H9 (cell line): ENCODE results near the gene TMEM140. TPM values are rescaled to one million over a fixed set of nuclear protein-coding genes. Genes with fewer than 3 reads are reported as not detected.

Source experiments
- DNase-seq: peaks from one replicate; pipeline ENCODE4 v3.0.0-alpha.2; 2017
- H2AFZ ChIP-seq: one replicate; pipeline ENCODE4 v1.6.1; 2013; ENCODE audit warnings: mild to moderate bottlenecking, low read length, control low read depth, moderate library complexity
- H2AK5ac ChIP-seq: 2 replicates; pipeline ENCODE4 v1.6.1; 2013; ENCODE audit warnings: low read length, control low read depth, mixed read lengths; ENCODE audit not compliant: insufficient read length
- H2BK120ac ChIP-seq: one replicate; pipeline ENCODE4 v1.6.1; 2013; ENCODE audit warnings: low read depth, mild to moderate bottlenecking, low read length, control low read depth, inconsistent platforms; ENCODE audit not compliant: poor library complexity, severe bottlenecking
- H2BK12ac ChIP-seq: 2 replicates; pipeline ENCODE4 v1.6.1; 2013; ENCODE audit warnings: low read length, control low read depth, mixed read lengths, low read depth; ENCODE audit not compliant: insufficient read length
- H2BK15ac ChIP-seq: 2 replicates; pipeline ENCODE4 v1.6.1; 2013; ENCODE audit warnings: low read depth, low read length, control low read depth
- H2BK20ac ChIP-seq: one replicate; pipeline ENCODE4 v1.6.1; 2013; ENCODE audit warnings: low read depth, mild to moderate bottlenecking, low read length, control low read depth, inconsistent platforms; ENCODE audit not compliant: poor library complexity, severe bottlenecking
- H2BK5ac ChIP-seq: 2 replicates; pipeline ENCODE4 v1.6.1; 2013; ENCODE audit warnings: low read length, control low read depth, mixed read lengths; ENCODE audit not compliant: insufficient read length
- H3K14ac ChIP-seq: 2 replicates; pipeline ENCODE4 v1.6.1; 2013; ENCODE audit warnings: low read length, control low read depth; ENCODE audit not compliant: insufficient read depth
- H3K18ac ChIP-seq: 2 replicates; pipeline ENCODE4 v1.6.1; 2013; ENCODE audit warnings: low read depth, mild to moderate bottlenecking, mixed read lengths, low read length, control low read depth; ENCODE audit not compliant: insufficient read length
- H3K23ac ChIP-seq: 2 replicates; pipeline ENCODE4 v1.6.1; 2013; ENCODE audit warnings: low read length, control low read depth, mixed read lengths, low read depth; ENCODE audit not compliant: insufficient read length
- H3K23me2 ChIP-seq: 2 replicates; pipeline ENCODE4 v1.6.1; 2013; ENCODE audit warnings: low read depth, mild to moderate bottlenecking, mixed read lengths, low read length, control low read depth; ENCODE audit not compliant: insufficient read length, poor library complexity, severe bottlenecking
- H3K27ac ChIP-seq: 2 replicates; pipeline ENCODE4 v1.5.1; 2013; ENCODE audit warnings: low read length, control low read depth, mixed read lengths, low read depth; ENCODE audit not compliant: insufficient read length
- H3K27me3 ChIP-seq: 2 replicates; pipeline ENCODE4 v1.6.1; 2013; ENCODE audit warnings: low read length, control low read depth, inconsistent platforms; ENCODE audit not compliant: insufficient read depth
- H3K4ac ChIP-seq: 2 replicates; pipeline ENCODE4 v1.6.1; 2013; ENCODE audit warnings: low read depth, mild to moderate bottlenecking, control low read depth, inconsistent platforms, low read length, moderate library complexity
- H3K4me1 ChIP-seq: 2 replicates; pipeline ENCODE4 v1.6.1; 2013; ENCODE audit warnings: low read length, control low read depth, inconsistent platforms; ENCODE audit not compliant: insufficient read depth
- H3K4me2 ChIP-seq: 2 replicates; pipeline ENCODE4 v1.6.1; 2013; ENCODE audit warnings: low read length, control low read depth, mixed read lengths; ENCODE audit not compliant: insufficient read length, insufficient read depth
- H3K56ac ChIP-seq: 2 replicates; pipeline ENCODE4 v1.6.1; 2013; ENCODE audit warnings: low read depth, mild to moderate bottlenecking, mixed read lengths, low read length, control low read depth; ENCODE audit not compliant: insufficient read length
- H3K79me1 ChIP-seq: 2 replicates; pipeline ENCODE4 v1.6.1; 2013; ENCODE audit warnings: low read depth, mild to moderate bottlenecking, moderate library complexity, low read length, control low read depth, inconsistent platforms; ENCODE audit not compliant: insufficient read depth, poor library complexity, severe bottlenecking
- H3K79me2 ChIP-seq: 2 replicates; pipeline ENCODE4 v1.6.1; 2013; ENCODE audit warnings: low read length, control low read depth, inconsistent platforms; ENCODE audit not compliant: insufficient read depth
- H3K9ac ChIP-seq: 2 replicates; pipeline ENCODE4 v1.6.1; 2013; ENCODE audit warnings: low read length, control low read depth, mixed read lengths; ENCODE audit not compliant: insufficient read length; ENCODE audit errors: extremely low read depth
- H3K9me3 ChIP-seq: one replicate; pipeline ENCODE4 v1.6.1; 2013; ENCODE audit warnings: low read depth, low read length, inconsistent platforms; ENCODE audit not compliant: control insufficient read depth
- H3T11ph ChIP-seq: one replicate; pipeline ENCODE4 v1.6.1; 2013; ENCODE audit warnings: mild to moderate bottlenecking, low read length, control low read depth, inconsistent platforms
- H4K20me1 ChIP-seq: one replicate; pipeline ENCODE4 v1.6.1; 2013; ENCODE audit not compliant: control insufficient read depth, insufficient read length, insufficient read depth
- H4K5ac ChIP-seq: 2 replicates; pipeline ENCODE4 v1.6.1; 2013; ENCODE audit warnings: low read depth, mild to moderate bottlenecking, mixed read lengths, low read length, control low read depth; ENCODE audit not compliant: insufficient read length
- H4K8ac ChIP-seq: replicated peaks from 2 replicates; pipeline ENCODE4 v1.6.1; 2013; ENCODE audit warnings: low read length, control low read depth, mixed read lengths, low read depth; ENCODE audit not compliant: insufficient read length
- H4K91ac ChIP-seq: 2 replicates; pipeline ENCODE4 v1.6.1; 2013; ENCODE audit warnings: low read depth, mild to moderate bottlenecking, moderate library complexity, mixed read lengths, low read length, control low read depth; ENCODE audit not compliant: insufficient read length
- H3K27ac Mint-ChIP-seq, 3 experiments: 2 replicates in 2 of 3; 3 replicates in 1 of 3; pipeline ENCODE4 v1.8.0; 2020 to 2021; ENCODE audit warnings: mixed read lengths in 3 of 3, mild to moderate bottlenecking in 1 of 3, moderate library complexity in 1 of 3
- H3K27me3 Mint-ChIP-seq: 2 replicates; pipeline ENCODE4 v1.8.0; 2021; ENCODE audit warnings: low read depth, mild to moderate bottlenecking, moderate library complexity, mixed read lengths
- H3K36me3 Mint-ChIP-seq, 3 experiments: 2 replicates in 2 of 3; 3 replicates in 1 of 3; pipeline ENCODE4 v1.8.0; 2020 to 2021; ENCODE audit warnings: low read depth in 3 of 3, mixed read lengths in 3 of 3; ENCODE audit not compliant: insufficient read depth in 1 of 3
- H3K4me1 Mint-ChIP-seq, 2 experiments: 2 replicates each; pipeline ENCODE4 v1.8.0; 2020; ENCODE audit warnings: mixed read lengths in 2 of 2
- H3K4me3 Mint-ChIP-seq, 2 experiments: 2 replicates in 1 of 2; 3 replicates in 1 of 2; pipeline ENCODE4 v1.8.0; 2020 to 2021; ENCODE audit warnings: mild to moderate bottlenecking in 2 of 2, mixed read lengths in 2 of 2, moderate library complexity in 1 of 2
- H3K9me3 Mint-ChIP-seq, 2 experiments: 2 replicates in 1 of 2; 3 replicates in 1 of 2; pipeline ENCODE4 v1.8.0; 2020; ENCODE audit warnings: mild to moderate bottlenecking in 2 of 2, mixed read lengths in 2 of 2, moderate library complexity in 1 of 2
- WGBS: extraction: QIAGEN DNeasy Blood & Tissue Kit; methylation state at CpG from one replicate; pipeline ENCODE4 v1.1.7; 2013; ENCODE audit warnings: missing lambda C conversion rate, low lambda C conversion rate, mixed read lengths; ENCODE audit not compliant: insufficient read length; ENCODE audit errors: extremely low coverage; 5-methylcytosine and 5-hydroxymethylcytosine counted together
- total RNA-seq: library from RNA; stranded (reverse); gene quantifications from 2 replicates; pipeline ENCODE4 v1.2.1, GENCODE V29; 2021
- TF ChIP-seq, protein P1 (sequence below): fragments of 200-600 bp; sonication (generic); conservative IDR thresholded peaks from 3 replicates; pipeline ENCODE4 v1.8.0; 2021; ENCODE audit warnings: antibody characterized with exemption, mild to moderate bottlenecking

The TMEM140 gene
- total RNA-seq, 1 experiment from 2014 or later = not detected

GRCh38 chr7:135151533-135151932 lies 3.7 kb downstream of the TMEM140 start:
- Histone ChIP-seq H3K4ac (no peak overlapping the region), H4K91ac (no peak overlapping the region), H4K20me1 (no peaks in the 10 kb centered on the region), H3K23me2 (no peaks in the 10 kb centered on the region), H4K8ac (no peak overlapping the region), H3K79me1 (no peaks in the 10 kb centered on the region), H3K79me2 (no peaks in the 10 kb centered on the region), H3K9me3 (no peaks in the 10 kb centered on the region), H3K4me1 (no peaks in the 10 kb centered on the region), H3K4me2 (no peak overlapping the region), H2BK120ac (no peak overlapping the region), H2BK5ac (no peak overlapping the region), H2BK20ac (no peak overlapping the region), H3K27ac (no peak overlapping the region), H4K5ac (no peak overlapping the region), H2BK15ac (no peak overlapping the region), H2AFZ (no peak overlapping the region), H3K23ac (no peak overlapping the region), H3T11ph (no peak overlapping the region), H3K27me3 (no peaks in the 10 kb centered on the region), H3K56ac (no peak overlapping the region), H2BK12ac (no peak overlapping the region), H2AK5ac (no peak overlapping the region), H3K18ac (no peak overlapping the region), H3K9ac (no peak overlapping the region), H3K14ac (no peak overlapping the region)
- H3K27me3 Mint-ChIP-seq = peaks cover 3% of the 10 kb centered on the region
- peaks cover 3 to 22% (median 13%) of the 10 kb centered on the region in 3 experiments; a peak in 6 of 7 replicates for H3K36me3 Mint-ChIP-seq
- no CpG with 5 or more reads among the region's 6 CpGs for WGBS
- TF ChIP-seq, protein P1, sequence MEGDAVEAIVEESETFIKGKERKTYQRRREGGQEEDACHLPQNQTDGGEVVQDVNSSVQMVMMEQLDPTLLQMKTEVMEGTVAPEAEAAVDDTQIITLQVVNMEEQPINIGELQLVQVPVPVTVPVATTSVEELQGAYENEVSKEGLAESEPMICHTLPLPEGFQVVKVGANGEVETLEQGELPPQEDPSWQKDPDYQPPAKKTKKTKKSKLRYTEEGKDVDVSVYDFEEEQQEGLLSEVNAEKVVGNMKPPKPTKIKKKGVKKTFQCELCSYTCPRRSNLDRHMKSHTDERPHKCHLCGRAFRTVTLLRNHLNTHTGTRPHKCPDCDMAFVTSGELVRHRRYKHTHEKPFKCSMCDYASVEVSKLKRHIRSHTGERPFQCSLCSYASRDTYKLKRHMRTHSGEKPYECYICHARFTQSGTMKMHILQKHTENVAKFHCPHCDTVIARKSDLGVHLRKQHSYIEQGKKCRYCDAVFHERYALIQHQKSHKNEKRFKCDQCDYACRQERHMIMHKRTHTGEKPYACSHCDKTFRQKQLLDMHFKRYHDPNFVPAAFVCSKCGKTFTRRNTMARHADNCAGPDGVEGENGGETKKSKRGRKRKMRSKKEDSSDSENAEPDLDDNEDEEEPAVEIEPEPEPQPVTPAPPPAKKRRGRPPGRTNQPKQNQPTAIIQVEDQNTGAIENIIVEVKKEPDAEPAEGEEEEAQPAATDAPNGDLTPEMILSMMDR = no peak
- H3K27ac Mint-ChIP-seq = no peak overlapping the region
- no peak overlapping the region for H3K4me3 Mint-ChIP-seq
- DNase-seq = no peak
- peaks cover 22 to 29% of the 10 kb centered on the region in 2 experiments for H3K9me3 Mint-ChIP-seq
- H3K4me1 Mint-ChIP-seq = peaks cover 2 to 8% of the 10 kb centered on the region in 2 experiments; a peak in 2 of 4 replicates
